OCI-LY7 (cell line): ENCODE results near the gene CASQ2. TPM values are rescaled to one million over a fixed set of nuclear protein-coding genes. Genes with fewer than 3 reads are reported as not detected.

Experiments
- BruUV-seq: library from RNA; stranded (reverse); fragments of 400-500 nt; replicated peaks from 2 replicates; lab custom pipeline; 2021; lab: Mats Ljungman, UMichigan
- CTCF ChIA-PET: fragments of 300-600 bp; sonication (Branson Sonifier 250); formaldehyde crosslinking; loops from one replicate; lab custom pipeline; 2022; ENCODE audit warnings: antibody characterized with exemption; ENCODE audit not compliant: unreplicated experiment; lab: Charles Lee
- POLR2A ChIA-PET: fragments of 300-600 bp; sonication (Branson Sonifier 250); formaldehyde crosslinking; loops from one replicate; lab custom pipeline; 2022; ENCODE audit warnings: antibody characterized with exemption; lab: Charles Lee
- DNase-seq: peaks from one replicate; pipeline ENCODE4 v3.0.0-alpha.2; 2015; ENCODE audit warnings: low spot score
- H2AFZ ChIP-seq: fragments of 200-600 bp; sonication (generic), shearing (Covaris generic); 2 replicates; pipeline ENCODE4 v1.6.1; 2014; ENCODE audit warnings: mild to moderate bottlenecking, antibody characterized with exemption, low read length, moderate library complexity
- H3K27ac ChIP-seq: fragments of 200-600 bp; sonication (generic); 2 replicates; pipeline ENCODE4 v1.5.1; 2014; ENCODE audit warnings: mixed run types, low read depth, mild to moderate bottlenecking, moderate library complexity, low read length, inconsistent platforms; ENCODE audit not compliant: poor library complexity, severe bottlenecking
- H3K36me3 ChIP-seq: fragments of 200-600 bp; sonication (generic); 2 replicates; pipeline ENCODE4 v1.6.1; 2014; ENCODE audit warnings: mild to moderate bottlenecking, antibody characterized with exemption, low read length, moderate library complexity, mixed read lengths; ENCODE audit not compliant: insufficient read depth
- H3K4me1 ChIP-seq: fragments of 200-600 bp; sonication (generic); 2 replicates; pipeline ENCODE4 v1.5.1; 2014; ENCODE audit warnings: mild to moderate bottlenecking, low read length; ENCODE audit not compliant: insufficient read depth, poor library complexity, severe bottlenecking
- H3K4me2 ChIP-seq: fragments of 200-600 bp; sonication (generic); 2 replicates; pipeline ENCODE4 v1.6.1; 2014; ENCODE audit warnings: mild to moderate bottlenecking, low read length
- H3K4me3 ChIP-seq: fragments of 200-600 bp; sonication (generic); 2 replicates; pipeline ENCODE4 v1.5.1; 2014; ENCODE audit warnings: mild to moderate bottlenecking, low read depth, low read length; ENCODE audit not compliant: poor library complexity, severe bottlenecking
- H3K79me2 ChIP-seq: fragments of 200-600 bp; sonication (generic); 2 replicates; pipeline ENCODE4 v1.6.1; 2016; ENCODE audit warnings: low read depth, mild to moderate bottlenecking, low read length, moderate library complexity, mixed read lengths; ENCODE audit not compliant: insufficient read depth
- H3K9me2 ChIP-seq: fragments of 200-600 bp; sonication (generic); 2 replicates; pipeline ENCODE4 v1.6.1; 2016; ENCODE audit warnings: mild to moderate bottlenecking, low read length, mixed read lengths; ENCODE audit not compliant: insufficient read depth
- H3K9me3 ChIP-seq: fragments of 200-600 bp; sonication (generic); 2 replicates; pipeline ENCODE4 v1.6.1; 2014; ENCODE audit warnings: mild to moderate bottlenecking, mixed run types, low read length, mixed read lengths
- H4K20me1 ChIP-seq: fragments of 200-600 bp; sonication (generic); 2 replicates; pipeline ENCODE4 v1.6.1; 2014; ENCODE audit warnings: mild to moderate bottlenecking, antibody characterized with exemption, low read length, moderate library complexity, mixed read lengths; ENCODE audit not compliant: insufficient read depth
- EZH2phosphoT487 ChIP-seq: fragments of 200-600 bp; sonication (generic); IDR thresholded peaks from 2 replicates; pipeline ENCODE4 v1.6.1; 2018; ENCODE audit warnings: low read depth, borderline replicate concordance, mild to moderate bottlenecking, mixed run types, antibody characterized with exemption, low read length, moderate library complexity, mixed read lengths
- intact Hi-C: fragments of 100-400 bp; cut with micrococcal nuclease; formaldehyde crosslinking; loops from one replicate; pipeline ENCODE4 v1.10.0; 2022; ENCODE audit not compliant: unreplicated experiment
- total RNA-seq, 2 experiments: library from RNA; depleted of rRNA in 1 of 2; stranded (reverse); fragments of >200 nt in 1 of 2; shearing (Covaris generic) in 1 of 2; gene quantifications; 2 replicates each; pipeline ENCODE4 v1.2.3, GENCODE V29; 2014 to 2022
- TF ChIP-seq, protein P1 (sequence below): fragments of 200-600 bp; sonication (generic); conservative IDR thresholded peaks from 2 replicates; pipeline ENCODE4 v1.5.1; 2014; ENCODE audit warnings: mild to moderate bottlenecking, antibody characterized with exemption, low read length, moderate library complexity, mixed read lengths

CASQ2 gene
- total RNA-seq, 2 experiments from 2014 or later: not detected

DNA sequence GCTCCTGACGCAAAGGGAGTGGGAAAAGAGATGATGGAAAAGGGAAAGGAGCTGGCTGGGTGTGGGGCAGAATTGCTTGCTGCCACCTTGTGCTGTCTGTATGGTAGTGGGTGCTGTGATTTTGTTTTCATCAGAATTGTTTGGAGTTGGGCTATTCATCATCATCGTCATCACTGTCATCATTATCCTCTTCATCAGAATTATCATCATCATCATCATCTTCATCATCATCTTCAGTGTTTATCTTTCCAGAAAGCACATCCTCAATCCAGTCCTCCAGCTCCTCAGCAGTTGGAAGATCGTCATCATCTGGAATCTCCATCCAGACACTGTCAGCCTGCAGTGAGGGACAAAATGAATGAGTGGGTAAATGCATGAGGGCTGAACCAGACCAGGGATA, 67.4 kb downstream of the CASQ2 start:
- no peak overlapping the region for H2AFZ ChIP-seq
- H3K4me3 ChIP-seq: no peak overlapping the region
- H3K9me2 ChIP-seq: no peaks in the 10 kb centered on the region
- no peaks in the 10 kb centered on the region for H3K4me1 ChIP-seq
- no peaks in the 10 kb centered on the region for H3K36me3 ChIP-seq
- no peak overlapping the region for H3K4me2 ChIP-seq
- intact Hi-C loops: no loop called here
- no peaks in the 10 kb centered on the region for H4K20me1 ChIP-seq
- TF ChIP-seq EZH2phosphoT487: no peak
- DNase-seq: no peak
- ChIA-PET CTCF (no interaction called here), POLR2A (no interaction called here)
- no peak overlapping the region for H3K27ac ChIP-seq
- no peaks in the 10 kb centered on the region for H3K9me3 ChIP-seq
- BruUV-seq: no TSS peak
- H3K79me2 ChIP-seq: no peaks in the 10 kb centered on the region

DNA sequence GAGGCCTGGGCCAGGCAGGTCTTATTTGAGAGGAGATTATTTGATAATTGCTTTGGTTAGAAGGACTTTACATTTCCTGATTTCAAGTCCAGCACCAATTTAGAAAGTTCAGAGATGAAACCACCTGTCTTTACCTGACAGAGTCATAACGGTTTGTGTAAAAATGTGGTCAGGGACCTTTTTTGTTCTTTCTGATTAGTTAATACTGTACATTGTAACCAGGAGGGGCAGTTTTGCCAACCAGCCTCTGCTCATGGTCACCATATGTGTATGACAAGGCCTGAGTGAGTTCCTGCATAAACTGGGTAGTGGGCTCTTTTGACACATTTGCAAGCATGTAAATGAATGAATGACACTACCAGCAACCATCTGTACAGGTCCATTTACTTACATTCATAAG, 70.9 kb downstream of the CASQ2 start:
- ChIA-PET POLR2A (no interaction called here), CTCF (no interaction called here)
- Histone ChIP-seq H3K4me2 (no peak overlapping the region), H3K9me3 (no peaks in the 10 kb centered on the region), H3K79me2 (no peaks in the 10 kb centered on the region), H3K36me3 (no peaks in the 10 kb centered on the region), H2AFZ (no peak overlapping the region), H3K4me1 (no peaks in the 10 kb centered on the region), H3K27ac (no peak overlapping the region), H3K9me2 (no peaks in the 10 kb centered on the region), H3K4me3 (no peak overlapping the region), H4K20me1 (no peaks in the 10 kb centered on the region)
- DNase-seq: no peak
- TF ChIP-seq EZH2phosphoT487: no peak
- TF ChIP-seq, protein P1, sequence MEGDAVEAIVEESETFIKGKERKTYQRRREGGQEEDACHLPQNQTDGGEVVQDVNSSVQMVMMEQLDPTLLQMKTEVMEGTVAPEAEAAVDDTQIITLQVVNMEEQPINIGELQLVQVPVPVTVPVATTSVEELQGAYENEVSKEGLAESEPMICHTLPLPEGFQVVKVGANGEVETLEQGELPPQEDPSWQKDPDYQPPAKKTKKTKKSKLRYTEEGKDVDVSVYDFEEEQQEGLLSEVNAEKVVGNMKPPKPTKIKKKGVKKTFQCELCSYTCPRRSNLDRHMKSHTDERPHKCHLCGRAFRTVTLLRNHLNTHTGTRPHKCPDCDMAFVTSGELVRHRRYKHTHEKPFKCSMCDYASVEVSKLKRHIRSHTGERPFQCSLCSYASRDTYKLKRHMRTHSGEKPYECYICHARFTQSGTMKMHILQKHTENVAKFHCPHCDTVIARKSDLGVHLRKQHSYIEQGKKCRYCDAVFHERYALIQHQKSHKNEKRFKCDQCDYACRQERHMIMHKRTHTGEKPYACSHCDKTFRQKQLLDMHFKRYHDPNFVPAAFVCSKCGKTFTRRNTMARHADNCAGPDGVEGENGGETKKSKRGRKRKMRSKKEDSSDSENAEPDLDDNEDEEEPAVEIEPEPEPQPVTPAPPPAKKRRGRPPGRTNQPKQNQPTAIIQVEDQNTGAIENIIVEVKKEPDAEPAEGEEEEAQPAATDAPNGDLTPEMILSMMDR: no peak
- intact Hi-C loops: no loop called here
- no TSS peak for BruUV-seq

DNA sequence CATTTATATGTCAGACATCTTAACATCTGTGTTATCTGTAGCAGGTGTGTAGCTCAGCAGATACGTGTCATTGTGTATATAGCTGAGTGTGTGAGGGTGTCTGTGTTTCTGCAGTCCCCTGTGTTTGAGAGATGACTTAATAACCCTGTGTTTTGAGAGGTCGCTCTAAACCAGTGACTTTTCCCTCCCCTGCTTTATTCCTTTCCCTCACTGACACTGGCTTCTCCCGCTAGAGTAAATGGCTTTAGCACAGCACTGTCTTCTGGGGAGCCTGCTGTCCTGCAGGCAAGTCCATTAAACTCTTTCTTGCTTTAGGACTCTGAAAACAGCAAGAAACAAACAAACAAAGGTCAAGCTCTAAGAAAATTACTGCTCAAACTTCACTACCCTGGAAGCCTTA, 73.7 kb downstream of the CASQ2 start:
- intact Hi-C loops: no loop called here
- ChIA-PET POLR2A (interaction anchor here (0.6 kb wide), 1 partner anchor 1557 kb away, joined by 3 read pairs; no protein-coding TSS in a partner anchor), CTCF (no interaction called here)
- Histone ChIP-seq H3K27ac (no peak overlapping the region), H3K9me3 (no peaks in the 10 kb centered on the region), H3K36me3 (no peaks in the 10 kb centered on the region), H3K79me2 (no peaks in the 10 kb centered on the region), H3K4me2 (no peak overlapping the region), H3K9me2 (no peaks in the 10 kb centered on the region), H3K4me3 (no peak overlapping the region), H3K4me1 (no peaks in the 10 kb centered on the region), H2AFZ (no peak overlapping the region), H4K20me1 (no peaks in the 10 kb centered on the region)
- no peak for DNase-seq
- no peak for TF ChIP-seq EZH2phosphoT487
- TF ChIP-seq, protein P1: no peak
- BruUV-seq: no TSS peak
